Esophagus (tissue), 2 donors: Measurements from ENCODE around the gene DHX58. TPM values are rescaled to one million over a fixed set of nuclear protein-coding genes. Genes with fewer than 3 reads are reported as not detected.

Experiments used
- H3K27ac ChIP-seq, 2 donors: one replicate each; pipeline ENCODE4 v1.5.1; 2013; ENCODE audit warnings: low read depth in 2 of 2, mild to moderate bottlenecking in 2 of 2, inconsistent platforms in 1 of 2, low read length in 1 of 2, moderate library complexity in 1 of 2
- H3K27me3 ChIP-seq, 2 donors: one replicate each; pipeline ENCODE4 v1.6.1; 2013; ENCODE audit warnings: low read length in 2 of 2, control low read depth in 1 of 2, mild to moderate bottlenecking in 1 of 2; ENCODE audit not compliant: insufficient read depth in 2 of 2, control insufficient read depth in 1 of 2
- H3K36me3 ChIP-seq, 2 donors: one replicate each; pipeline ENCODE4 v1.6.1; 2013; ENCODE audit warnings: low read length in 1 of 2; ENCODE audit not compliant: control insufficient read depth in 2 of 2, insufficient read depth in 2 of 2
- H3K4me1 ChIP-seq, 2 donors: one replicate each; pipeline ENCODE4 v1.6.1; 2013; ENCODE audit warnings: low read length in 1 of 2; ENCODE audit not compliant: control insufficient read depth in 2 of 2, insufficient read depth in 2 of 2
- H3K4me3 ChIP-seq, 2 donors: one replicate each; pipeline ENCODE4 v1.5.1; 2013; ENCODE audit warnings: low read length in 2 of 2, mild to moderate bottlenecking in 2 of 2, low read depth in 1 of 2, moderate library complexity in 1 of 2
- H3K9me3 ChIP-seq, 2 donors: one replicate each; pipeline ENCODE4 v1.6.1; 2013; ENCODE audit warnings: mild to moderate bottlenecking in 2 of 2, low read depth in 1 of 2, low read length in 1 of 2, moderate library complexity in 1 of 2; ENCODE audit not compliant: control insufficient read depth in 2 of 2, insufficient read depth in 1 of 2
- WGBS, 2 donors: extraction: QIAGEN DNeasy Blood & Tissue Kit; methylation state at CpG; one replicate each; pipeline ENCODE4 v1.1.7; 2013; 5-methylcytosine and 5-hydroxymethylcytosine counted together
- polyA plus RNA-seq, 2 donors: library from polyadenylated mRNA; stranded (reverse); fragments of 200-250 nt; gene quantifications; one replicate each; pipeline ENCODE4 v1.2.3, GENCODE V29; 2013
- donor health status: healthy with polysubstance abuse.
- donor health status: Bipolar disorder and iron deficiency.

The DHX58 gene
- polyA plus RNA-seq, 2 donors = 8.3 to 17.8 TPM

GRCh38 chr17:42130310-42130936, 17.9 kb upstream of the DHX58 start:
- H3K4me1 ChIP-seq = peaks cover 0 to 11% of the 10 kb centered on the region in 2 donors
- no peak overlapping the region for H3K27ac ChIP-seq
- peaks cover 19 to 38% of the 10 kb centered on the region in 2 donors for H3K36me3 ChIP-seq
- no peak overlapping the region for H3K4me3 ChIP-seq
- H3K27me3 ChIP-seq = no peaks in the 10 kb centered on the region
- WGBS, 2 donors = 91 to 94% methylated on average over 16 of the region's 16 CpGs
- no peaks in the 10 kb centered on the region for H3K9me3 ChIP-seq

GRCh38 chr17:42129109-42129837, 16.8 kb upstream of the DHX58 start:
- H3K36me3 ChIP-seq = peaks cover 19 to 42% of the 10 kb centered on the region in 2 donors
- peak overlapping the region in 1 of 2 donors; percentile 20 for H3K27ac ChIP-seq
- no peaks in the 10 kb centered on the region for H3K9me3 ChIP-seq
- WGBS, 2 donors = 88 to 89% methylated on average over 7 to 8 of the region's 8 CpGs
- no peak overlapping the region for H3K4me3 ChIP-seq
- no peaks in the 10 kb centered on the region for H3K27me3 ChIP-seq
- H3K4me1 ChIP-seq = peaks cover 0 to 11% of the 10 kb centered on the region in 2 donors

GRCh38 chr17:42127414-42127813, 14.9 kb upstream of the DHX58 start:
- H3K27ac ChIP-seq = no peak overlapping the region
- no peaks in the 10 kb centered on the region for H3K9me3 ChIP-seq
- 92 to 96% methylated on average over 6 of the region's 6 CpGs for WGBS, 2 donors
- H3K27me3 ChIP-seq = no peaks in the 10 kb centered on the region
- H3K4me3 ChIP-seq = no peak overlapping the region
- peaks cover 19 to 44% of the 10 kb centered on the region in 2 donors for H3K36me3 ChIP-seq
- H3K4me1 ChIP-seq = peaks cover 0 to 6% of the 10 kb centered on the region in 2 donors

- no peak overlapping the region for H3K4me3 ChIP-seq
- 79 to 86% methylated on average over 3 of the region's 3 CpGs for WGBS, 2 donors
- H3K9me3 ChIP-seq = no peaks in the 10 kb centered on the region
- no peaks in the 10 kb centered on the region for H3K27me3 ChIP-seq
- peaks cover 4 to 11% of the 10 kb centered on the region in 2 donors for H3K4me1 ChIP-seq
- no peak overlapping the region for H3K27ac ChIP-seq
- H3K36me3 ChIP-seq = peaks cover 19 to 44% of the 10 kb centered on the region in 2 donors
Measured at GRCh38 chr17:42126836-42127235, 14.3 kb upstream of the DHX58 start.

GRCh38 chr17:42125565-42125964, 13.1 kb upstream of the DHX58 start:
- H3K36me3 ChIP-seq = peaks cover 19 to 43% of the 10 kb centered on the region in 2 donors
- no peak overlapping the region for H3K27ac ChIP-seq
- no peak overlapping the region for H3K4me3 ChIP-seq
- H3K4me1 ChIP-seq = peaks cover 7 to 11% of the 10 kb centered on the region in 2 donors
- H3K27me3 ChIP-seq = no peaks in the 10 kb centered on the region
- 82 to 83% methylated on average over 12 of the region's 12 CpGs for WGBS, 2 donors
- no peaks in the 10 kb centered on the region for H3K9me3 ChIP-seq

GRCh38 chr17:42124256-42124655, 11.7 kb upstream of the DHX58 start:
- Histone ChIP-seq H3K9me3 (no peaks in the 10 kb centered on the region), H3K4me1 (peaks cover 9 to 12% of the 10 kb centered on the region in 2 donors), H3K36me3 (peaks cover 19 to 31% of the 10 kb centered on the region in 2 donors), H3K4me3 (no peak overlapping the region), H3K27me3 (no peaks in the 10 kb centered on the region), H3K27ac (no peak overlapping the region)
- WGBS, 2 donors = 89 to 92% methylated on average over 3 of the region's 3 CpGs

GRCh38 chr17:42122371-42123303, 10.1 kb upstream of the DHX58 start, which contains the start of gene HSPB9:
Gene HSPB9, plus strand, starts transcription at chr17:42122804. Its CDS starts 47 bp downstream, at chr17:42122851.
- Histone ChIP-seq H3K27me3 (no peaks in the 10 kb centered on the region), H3K4me1 (peaks cover 9 to 13% of the 10 kb centered on the region in 2 donors), H3K4me3 (peak within 1 kb of the TSS in 1 of 2 donors; percentile 15), H3K27ac (peak within 1 kb of the TSS; percentile 15 to 31), H3K9me3 (no peaks in the 10 kb centered on the region), H3K36me3 (peaks cover 11 to 25% of the 10 kb centered on the region in 2 donors)
- WGBS, 2 donors = 38 to 50% methylated on average over 61 of the region's 61 CpGs

GRCh38 chr17:42120770-42121769, 8.6 kb upstream of the DHX58 start, which contains the start of gene KAT2A:
Gene KAT2A, minus strand, starts transcription at chr17:42121367. Its CDS starts 63 bp downstream, at chr17:42121304.
- Histone ChIP-seq H3K4me3 (peak within 1 kb of the TSS; percentile 29 to 90), H3K27me3 (no peaks in the 10 kb centered on the region), H3K9me3 (no peaks in the 10 kb centered on the region), H3K27ac (peak within 1 kb of the TSS in 1 of 2 donors; percentile 15), H3K36me3 (peaks cover 6 to 30% of the 10 kb centered on the region in 2 donors), H3K4me1 (peaks cover 9 to 13% of the 10 kb centered on the region in 2 donors)
- 5 to 7% methylated on average over 54 to 57 of the region's 57 CpGs for WGBS, 2 donors
